K562 (cell line): ENCODE data around the gene AP5M1. TPM values are rescaled to one million over a fixed set of nuclear protein-coding genes. Genes with fewer than 3 reads are reported as not detected.
A peak's percentile ranks its signal among the peaks of the same experiment; 100 is the strongest.

Source experiments
- CBX8 ChIP-seq: fragments of 200-600 bp; sonication (generic); IDR thresholded peaks from 2 replicates; pipeline ENCODE4 v1.6.1; 2012; ENCODE audit warnings: borderline replicate concordance, mixed run types, low read depth, mild to moderate bottlenecking, moderate library complexity, mixed read lengths, low read length, control low read depth, inconsistent platforms; ENCODE audit not compliant: poor library complexity, severe bottlenecking; ENCODE audit errors: extremely low read depth
- NR3C1 ChIP-seq: sonication (generic); formaldehyde crosslinking; IDR thresholded peaks from 2 replicates; pipeline ENCODE4 v1.8.1; 2022; ENCODE audit warnings: missing genetic modification reagents
- POU5F1 ChIP-seq: fragments of 150-350 bp; IDR thresholded peaks from 2 replicates; pipeline ENCODE4 v1.6.1; 2014; ENCODE audit warnings: borderline replicate concordance, low read length, low read depth, mild to moderate bottlenecking; ENCODE audit not compliant: partially characterized antibody
- RBBP5 ChIP-seq: fragments of 200-600 bp; sonication (generic); IDR thresholded peaks from 2 replicates; pipeline ENCODE4 v1.6.1; 2012; ENCODE audit warnings: borderline replicate concordance, mild to moderate bottlenecking, low read length, control low read depth, inconsistent platforms; ENCODE audit not compliant: insufficient read depth, poor library complexity, severe bottlenecking
- SUPT5H ChIP-seq: fragments of 450-650 bp; IDR thresholded peaks from 2 replicates; pipeline ENCODE4 v1.6.1; 2016
- XRCC4 ChIP-seq: IDR thresholded peaks from one replicate; pipeline ENCODE4 v1.6.1; 2011; ENCODE audit not compliant: insufficient read depth, insufficient read length; ENCODE audit errors: extremely low read depth
- ZNF707 ChIP-seq: fragments of 250-450 bp; sonication (Bioruptor Pico); conservative IDR thresholded peaks from 2 replicates; pipeline ENCODE4 v1.8.0; 2022; ENCODE audit warnings: inconsistent platforms, mild to moderate bottlenecking, moderate library complexity
- polyA plus RNA-seq, 8 experiments: library from polyadenylated mRNA; depleted of rRNA in 4 of 8; stranded (reverse) in 5 of 8; unstranded in 3 of 8; fragments of >200 nt; fragmentation: Nextera tagmentation in 2 of 8; fragmentation: Illumina TruSeq in 1 of 8; extraction: Ambion mirVana in 2 of 8; extraction: Trizol in 1 of 8; gene quantifications; 2 replicates each; pipeline versions ENCODE4 v1.2.1 to v1.2.3, GENCODE V29; 2011 to 2014; ENCODE audit warnings: inconsistent platforms in 1 of 8, missing spikeins in 1 of 8
- total RNA-seq, 7 experiments: library from RNA; depleted of rRNA in 6 of 7; stranded (reverse); fragments of >200 nt in 6 of 7; fragmentation: Illumina TruSeq in 2 of 7; extraction: Trizol in 2 of 7; gene quantifications; 2 replicates each; pipeline versions ENCODE4 v1.2.1 to v1.2.3, GENCODE V29; 2011 to 2021; ENCODE audit warnings: low replicate concordance in 1 of 7
- TF ChIP-seq, protein P1 (sequence below): sonication (generic); formaldehyde crosslinking; IDR thresholded peaks from 2 replicates; pipeline ENCODE4 v1.8.0; 2022; ENCODE audit warnings: mild to moderate bottlenecking, missing genetic modification reagents
- TF ChIP-seq, protein P2 (sequence below): fragments of 200-400 bp; formaldehyde crosslinking; IDR thresholded peaks from 2 replicates; pipeline ENCODE4 v1.6.1; 2017; ENCODE audit warnings: mild to moderate bottlenecking, low read depth, low read length, moderate library complexity
- TF ChIP-seq, protein P3 (sequence below): fragments of 200-800 bp; sonication (Bioruptor generic); IDR thresholded peaks from 2 replicates; pipeline ENCODE4 v1.6.1; 2016; ENCODE audit warnings: missing genetic modification characterization, missing compliant biosample characterization
- TF ChIP-seq, protein P4 (sequence below), 2 experiments: fragments of 450-650 bp; IDR thresholded peaks; 2 replicates each; pipeline ENCODE4 v1.6.1; 2016

AP5M1 gene
- total and polyA plus RNA-seq, 9 of the 15 experiments (the other 6 are each of a cell fraction or from before 2014, with no cell fraction given) = 16.1 to 51.7 (median 30.9) TPM

DNA sequence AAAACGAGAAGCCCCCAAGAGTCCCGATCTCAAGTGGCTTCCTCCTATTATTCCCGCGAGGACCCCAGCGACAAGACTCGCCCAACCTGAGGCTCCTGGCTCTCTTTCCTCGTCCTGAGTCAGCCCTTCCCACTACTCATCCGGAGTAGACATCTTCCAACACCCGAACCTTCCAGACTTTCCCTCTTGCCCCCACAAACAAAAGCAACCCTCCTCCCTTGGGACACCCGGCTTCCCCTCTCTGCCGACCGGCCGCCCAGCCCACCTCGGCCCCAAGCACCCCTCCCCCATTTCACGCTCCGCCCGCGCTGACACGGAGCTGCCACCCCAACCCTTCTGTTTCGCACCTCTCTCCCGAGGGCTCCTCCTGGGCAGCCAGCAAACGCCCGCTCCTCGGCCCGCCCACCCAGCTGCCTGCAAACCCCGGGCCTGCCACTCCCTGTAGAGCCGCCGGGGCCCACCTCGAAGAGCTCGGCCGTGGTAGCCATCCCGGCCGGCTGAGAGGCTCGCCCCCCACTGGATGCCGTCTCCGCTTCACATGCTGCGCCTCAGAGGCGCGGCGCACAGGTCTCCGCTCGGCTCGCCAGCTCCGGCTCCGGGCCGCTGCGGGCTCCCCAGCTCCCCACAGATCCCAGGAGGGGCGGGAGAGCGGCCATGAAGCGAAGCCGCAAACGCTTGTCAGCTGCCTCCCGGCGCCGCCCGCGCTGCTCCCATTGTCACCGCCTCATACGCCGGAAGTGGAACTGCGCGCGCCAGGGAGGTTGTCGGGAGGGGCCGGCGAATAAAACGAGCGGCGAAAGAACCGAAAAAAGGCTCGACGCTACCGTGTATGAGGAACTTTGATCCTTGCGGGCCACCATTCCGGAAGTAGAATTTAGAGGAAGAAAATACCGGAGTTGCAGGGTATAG, at the start of gene AP5M1, which contains the start of gene EXOC5 (continued):
- TF ChIP-seq CBX8 (no peak), RBBP5 (peak; percentile 87), ZNF707 (CRISPR knock-in tag) (no peak), POU5F1 (peak; percentile 68), NR3C1 (CRISPR knock-in tag) (no peak), XRCC4 (no peak), SUPT5H (peak; percentile 75)
- TF ChIP-seq, protein P1, sequence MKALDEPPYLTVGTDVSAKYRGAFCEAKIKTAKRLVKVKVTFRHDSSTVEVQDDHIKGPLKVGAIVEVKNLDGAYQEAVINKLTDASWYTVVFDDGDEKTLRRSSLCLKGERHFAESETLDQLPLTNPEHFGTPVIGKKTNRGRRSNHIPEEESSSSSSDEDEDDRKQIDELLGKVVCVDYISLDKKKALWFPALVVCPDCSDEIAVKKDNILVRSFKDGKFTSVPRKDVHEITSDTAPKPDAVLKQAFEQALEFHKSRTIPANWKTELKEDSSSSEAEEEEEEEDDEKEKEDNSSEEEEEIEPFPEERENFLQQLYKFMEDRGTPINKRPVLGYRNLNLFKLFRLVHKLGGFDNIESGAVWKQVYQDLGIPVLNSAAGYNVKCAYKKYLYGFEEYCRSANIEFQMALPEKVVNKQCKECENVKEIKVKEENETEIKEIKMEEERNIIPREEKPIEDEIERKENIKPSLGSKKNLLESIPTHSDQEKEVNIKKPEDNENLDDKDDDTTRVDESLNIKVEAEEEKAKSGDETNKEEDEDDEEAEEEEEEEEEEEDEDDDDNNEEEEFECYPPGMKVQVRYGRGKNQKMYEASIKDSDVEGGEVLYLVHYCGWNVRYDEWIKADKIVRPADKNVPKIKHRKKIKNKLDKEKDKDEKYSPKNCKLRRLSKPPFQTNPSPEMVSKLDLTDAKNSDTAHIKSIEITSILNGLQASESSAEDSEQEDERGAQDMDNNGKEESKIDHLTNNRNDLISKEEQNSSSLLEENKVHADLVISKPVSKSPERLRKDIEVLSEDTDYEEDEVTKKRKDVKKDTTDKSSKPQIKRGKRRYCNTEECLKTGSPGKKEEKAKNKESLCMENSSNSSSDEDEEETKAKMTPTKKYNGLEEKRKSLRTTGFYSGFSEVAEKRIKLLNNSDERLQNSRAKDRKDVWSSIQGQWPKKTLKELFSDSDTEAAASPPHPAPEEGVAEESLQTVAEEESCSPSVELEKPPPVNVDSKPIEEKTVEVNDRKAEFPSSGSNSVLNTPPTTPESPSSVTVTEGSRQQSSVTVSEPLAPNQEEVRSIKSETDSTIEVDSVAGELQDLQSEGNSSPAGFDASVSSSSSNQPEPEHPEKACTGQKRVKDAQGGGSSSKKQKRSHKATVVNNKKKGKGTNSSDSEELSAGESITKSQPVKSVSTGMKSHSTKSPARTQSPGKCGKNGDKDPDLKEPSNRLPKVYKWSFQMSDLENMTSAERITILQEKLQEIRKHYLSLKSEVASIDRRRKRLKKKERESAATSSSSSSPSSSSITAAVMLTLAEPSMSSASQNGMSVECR (CRISPR knock-in tag) = peak; percentile 71; the same call in 1 of the 2 replicates
- TF ChIP-seq, protein P2, sequence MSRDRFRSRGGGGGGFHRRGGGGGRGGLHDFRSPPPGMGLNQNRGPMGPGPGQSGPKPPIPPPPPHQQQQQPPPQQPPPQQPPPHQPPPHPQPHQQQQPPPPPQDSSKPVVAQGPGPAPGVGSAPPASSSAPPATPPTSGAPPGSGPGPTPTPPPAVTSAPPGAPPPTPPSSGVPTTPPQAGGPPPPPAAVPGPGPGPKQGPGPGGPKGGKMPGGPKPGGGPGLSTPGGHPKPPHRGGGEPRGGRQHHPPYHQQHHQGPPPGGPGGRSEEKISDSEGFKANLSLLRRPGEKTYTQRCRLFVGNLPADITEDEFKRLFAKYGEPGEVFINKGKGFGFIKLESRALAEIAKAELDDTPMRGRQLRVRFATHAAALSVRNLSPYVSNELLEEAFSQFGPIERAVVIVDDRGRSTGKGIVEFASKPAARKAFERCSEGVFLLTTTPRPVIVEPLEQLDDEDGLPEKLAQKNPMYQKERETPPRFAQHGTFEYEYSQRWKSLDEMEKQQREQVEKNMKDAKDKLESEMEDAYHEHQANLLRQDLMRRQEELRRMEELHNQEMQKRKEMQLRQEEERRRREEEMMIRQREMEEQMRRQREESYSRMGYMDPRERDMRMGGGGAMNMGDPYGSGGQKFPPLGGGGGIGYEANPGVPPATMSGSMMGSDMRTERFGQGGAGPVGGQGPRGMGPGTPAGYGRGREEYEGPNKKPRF = no peak
- TF ChIP-seq, protein P3, sequence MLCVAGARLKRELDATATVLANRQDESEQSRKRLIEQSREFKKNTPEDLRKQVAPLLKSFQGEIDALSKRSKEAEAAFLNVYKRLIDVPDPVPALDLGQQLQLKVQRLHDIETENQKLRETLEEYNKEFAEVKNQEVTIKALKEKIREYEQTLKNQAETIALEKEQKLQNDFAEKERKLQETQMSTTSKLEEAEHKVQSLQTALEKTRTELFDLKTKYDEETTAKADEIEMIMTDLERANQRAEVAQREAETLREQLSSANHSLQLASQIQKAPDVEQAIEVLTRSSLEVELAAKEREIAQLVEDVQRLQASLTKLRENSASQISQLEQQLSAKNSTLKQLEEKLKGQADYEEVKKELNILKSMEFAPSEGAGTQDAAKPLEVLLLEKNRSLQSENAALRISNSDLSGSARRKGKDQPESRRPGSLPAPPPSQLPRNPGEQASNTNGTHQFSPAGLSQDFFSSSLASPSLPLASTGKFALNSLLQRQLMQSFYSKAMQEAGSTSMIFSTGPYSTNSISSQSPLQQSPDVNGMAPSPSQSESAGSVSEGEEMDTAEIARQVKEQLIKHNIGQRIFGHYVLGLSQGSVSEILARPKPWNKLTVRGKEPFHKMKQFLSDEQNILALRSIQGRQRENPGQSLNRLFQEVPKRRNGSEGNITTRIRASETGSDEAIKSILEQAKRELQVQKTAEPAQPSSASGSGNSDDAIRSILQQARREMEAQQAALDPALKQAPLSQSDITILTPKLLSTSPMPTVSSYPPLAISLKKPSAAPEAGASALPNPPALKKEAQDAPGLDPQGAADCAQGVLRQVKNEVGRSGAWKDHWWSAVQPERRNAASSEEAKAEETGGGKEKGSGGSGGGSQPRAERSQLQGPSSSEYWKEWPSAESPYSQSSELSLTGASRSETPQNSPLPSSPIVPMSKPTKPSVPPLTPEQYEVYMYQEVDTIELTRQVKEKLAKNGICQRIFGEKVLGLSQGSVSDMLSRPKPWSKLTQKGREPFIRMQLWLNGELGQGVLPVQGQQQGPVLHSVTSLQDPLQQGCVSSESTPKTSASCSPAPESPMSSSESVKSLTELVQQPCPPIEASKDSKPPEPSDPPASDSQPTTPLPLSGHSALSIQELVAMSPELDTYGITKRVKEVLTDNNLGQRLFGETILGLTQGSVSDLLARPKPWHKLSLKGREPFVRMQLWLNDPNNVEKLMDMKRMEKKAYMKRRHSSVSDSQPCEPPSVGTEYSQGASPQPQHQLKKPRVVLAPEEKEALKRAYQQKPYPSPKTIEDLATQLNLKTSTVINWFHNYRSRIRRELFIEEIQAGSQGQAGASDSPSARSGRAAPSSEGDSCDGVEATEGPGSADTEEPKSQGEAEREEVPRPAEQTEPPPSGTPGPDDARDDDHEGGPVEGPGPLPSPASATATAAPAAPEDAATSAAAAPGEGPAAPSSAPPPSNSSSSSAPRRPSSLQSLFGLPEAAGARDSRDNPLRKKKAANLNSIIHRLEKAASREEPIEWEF (CRISPR knock-in tag) = no peak
- TF ChIP-seq, protein P4, sequence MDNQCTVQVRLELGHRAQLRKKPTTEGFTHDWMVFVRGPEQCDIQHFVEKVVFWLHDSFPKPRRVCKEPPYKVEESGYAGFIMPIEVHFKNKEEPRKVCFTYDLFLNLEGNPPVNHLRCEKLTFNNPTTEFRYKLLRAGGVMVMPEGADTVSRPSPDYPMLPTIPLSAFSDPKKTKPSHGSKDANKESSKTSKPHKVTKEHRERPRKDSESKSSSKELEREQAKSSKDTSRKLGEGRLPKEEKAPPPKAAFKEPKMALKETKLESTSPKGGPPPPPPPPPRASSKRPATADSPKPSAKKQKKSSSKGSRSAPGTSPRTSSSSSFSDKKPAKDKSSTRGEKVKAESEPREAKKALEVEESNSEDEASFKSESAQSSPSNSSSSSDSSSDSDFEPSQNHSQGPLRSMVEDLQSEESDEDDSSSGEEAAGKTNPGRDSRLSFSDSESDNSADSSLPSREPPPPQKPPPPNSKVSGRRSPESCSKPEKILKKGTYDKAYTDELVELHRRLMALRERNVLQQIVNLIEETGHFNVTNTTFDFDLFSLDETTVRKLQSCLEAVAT (IDR thresholded peaks at IDR 0.05) = peak in 1 of 2 experiments; percentile 27; a peak in 1 of 4 replicates
